ENCODE measurements around the gene HOXA9.
A peak's percentile ranks its signal among the peaks of the same experiment; 100 is the strongest.

Gene HOXA9

GRCh38 chr7:27177795-27178320 is 12.5 kb upstream of the HOXA9 start:
- DNase-seq (ENCODE audit: insufficient read length, low spot score) (no peak), FAIRE-seq (no peak)

- FAIRE-seq: no peak
Observed at GRCh38 chr7:27176962-27177794, 11.8 kb upstream of the HOXA9 start.

GRCh38 chr7:27176524-27176845 is 11.1 kb upstream of the HOXA9 start:
- DNase-seq (ENCODE audit: insufficient read length, low spot score) (no peak), FAIRE-seq (no peak)

More at GRCh38 chr7:27176962-27177794, 11.8 kb upstream of the HOXA9 start:
- no peak for DNase-seq (ENCODE audit: insufficient read length, low spot score)

GRCh38 chr7:27175626-27176523 is 10.5 kb upstream of the HOXA9 start:
- FAIRE-seq (no peak), DNase-seq (ENCODE audit: insufficient read length, low spot score) (no peak)

- FAIRE-seq: no peak
- no peak for DNase-seq (ENCODE audit: insufficient read length, low spot score)
Observed at GRCh38 chr7:27174874-27175625, 9.7 kb upstream of the HOXA9 start.

- DNase-seq (ENCODE audit: insufficient read length, low spot score) (no peak), FAIRE-seq (no peak)
Observed at GRCh38 chr7:27173956-27174873, 8.9 kb upstream of the HOXA9 start, which contains the start of gene HOXA10. Gene HOXA10 (minus strand): TSS chr7:27174320. CDS start chr7:27174306, 14 bp downstream.

GRCh38 chr7:27173511-27173955 is 8.2 kb upstream of the HOXA9 start:
- FAIRE-seq: no peak
- no peak for DNase-seq (ENCODE audit: insufficient read length, low spot score)

GRCh38 chr7:27172823-27173510 is 7.6 kb upstream of the HOXA9 start:
- FAIRE-seq (no peak), DNase-seq (ENCODE audit: insufficient read length, low spot score) (no peak)

GRCh38 chr7:27172315-27172774 is 7.0 kb upstream of the HOXA9 start:
- DNase-seq (ENCODE audit: insufficient read length, low spot score): no peak

GRCh38 chr7:27171637-27172314 is 6.4 kb upstream of the HOXA9 start:
- peak; percentile 40 for FAIRE-seq
- DNase-seq (ENCODE audit: insufficient read length, low spot score): no peak

More at GRCh38 chr7:27172315-27172774, 7.0 kb upstream of the HOXA9 start:
- no peak for FAIRE-seq

- DNase-seq (ENCODE audit: insufficient read length, low spot score): no peak
- FAIRE-seq: no peak
Observed at GRCh38 chr7:27171325-27171636, 5.9 kb upstream of the HOXA9 start.

- FAIRE-seq: no peak
- DNase-seq (ENCODE audit: insufficient read length, low spot score): no peak
Observed at GRCh38 chr7:27170426-27171324, 5.3 kb upstream of the HOXA9 start.

- FAIRE-seq (no peak), DNase-seq (ENCODE audit: insufficient read length, low spot score) (no peak)
Observed at GRCh38 chr7:27169658-27170425, 4.5 kb upstream of the HOXA9 start.

GRCh38 chr7:27168265-27168947 is 3.1 kb upstream of the HOXA9 start:
- FAIRE-seq (no peak), DNase-seq (ENCODE audit: insufficient read length, low spot score) (no peak)

GRCh38 chr7:27167916-27168264 is 2.6 kb upstream of the HOXA9 start:
- no peak for DNase-seq (ENCODE audit: insufficient read length, low spot score)
- no peak for FAIRE-seq

All from GM19239 (cell line).